PFSK-1 (cell line): ENCODE measurements around the gene ACAD8.

Experiments used
- POLR2AphosphoS5 ChIP-seq: IDR thresholded peaks from 2 replicates; pipeline ENCODE4 v1.6.1; 2012; ENCODE audit warnings: low read depth, mild to moderate bottlenecking, control low read depth, low read length, moderate library complexity
- TF ChIP-seq, protein P1 (sequence below), 2 experiments: IDR thresholded peaks; 2 replicates each; pipeline versions ENCODE4 v1.6.1 to v1.8.0; 2011 to 2012; ENCODE audit warnings: low read depth in 2 of 2, low read length in 2 of 2, control low read depth in 1 of 2, inconsistent platforms in 1 of 2, mild to moderate bottlenecking in 1 of 2, moderate library complexity in 1 of 2; ENCODE audit not compliant: insufficient read depth in 1 of 2

DNA sequence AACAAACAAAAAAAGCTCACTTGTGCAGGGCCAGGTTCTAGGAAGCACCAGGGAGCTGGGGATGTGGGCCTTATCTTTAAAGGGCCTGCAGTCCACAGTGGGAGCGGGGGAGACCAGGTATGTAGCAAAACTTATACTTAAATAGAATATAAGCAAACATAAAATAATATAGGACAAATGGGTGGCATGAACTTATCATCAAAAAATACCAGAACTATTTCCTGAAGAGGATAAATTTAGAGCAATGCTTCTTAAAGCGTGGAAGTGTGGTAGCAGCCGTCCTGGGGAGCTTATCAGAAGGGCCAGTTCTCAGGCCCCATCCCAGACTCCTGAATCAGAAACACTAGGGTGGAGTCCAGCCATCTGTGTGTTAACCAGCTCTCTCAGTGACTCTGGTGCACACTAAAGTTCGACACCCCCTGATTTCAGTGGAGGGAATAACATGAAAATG lies 19.6 kb upstream of the ACAD8 start:
- no peak for TF ChIP-seq POLR2AphosphoS5
- TF ChIP-seq, protein P1, sequence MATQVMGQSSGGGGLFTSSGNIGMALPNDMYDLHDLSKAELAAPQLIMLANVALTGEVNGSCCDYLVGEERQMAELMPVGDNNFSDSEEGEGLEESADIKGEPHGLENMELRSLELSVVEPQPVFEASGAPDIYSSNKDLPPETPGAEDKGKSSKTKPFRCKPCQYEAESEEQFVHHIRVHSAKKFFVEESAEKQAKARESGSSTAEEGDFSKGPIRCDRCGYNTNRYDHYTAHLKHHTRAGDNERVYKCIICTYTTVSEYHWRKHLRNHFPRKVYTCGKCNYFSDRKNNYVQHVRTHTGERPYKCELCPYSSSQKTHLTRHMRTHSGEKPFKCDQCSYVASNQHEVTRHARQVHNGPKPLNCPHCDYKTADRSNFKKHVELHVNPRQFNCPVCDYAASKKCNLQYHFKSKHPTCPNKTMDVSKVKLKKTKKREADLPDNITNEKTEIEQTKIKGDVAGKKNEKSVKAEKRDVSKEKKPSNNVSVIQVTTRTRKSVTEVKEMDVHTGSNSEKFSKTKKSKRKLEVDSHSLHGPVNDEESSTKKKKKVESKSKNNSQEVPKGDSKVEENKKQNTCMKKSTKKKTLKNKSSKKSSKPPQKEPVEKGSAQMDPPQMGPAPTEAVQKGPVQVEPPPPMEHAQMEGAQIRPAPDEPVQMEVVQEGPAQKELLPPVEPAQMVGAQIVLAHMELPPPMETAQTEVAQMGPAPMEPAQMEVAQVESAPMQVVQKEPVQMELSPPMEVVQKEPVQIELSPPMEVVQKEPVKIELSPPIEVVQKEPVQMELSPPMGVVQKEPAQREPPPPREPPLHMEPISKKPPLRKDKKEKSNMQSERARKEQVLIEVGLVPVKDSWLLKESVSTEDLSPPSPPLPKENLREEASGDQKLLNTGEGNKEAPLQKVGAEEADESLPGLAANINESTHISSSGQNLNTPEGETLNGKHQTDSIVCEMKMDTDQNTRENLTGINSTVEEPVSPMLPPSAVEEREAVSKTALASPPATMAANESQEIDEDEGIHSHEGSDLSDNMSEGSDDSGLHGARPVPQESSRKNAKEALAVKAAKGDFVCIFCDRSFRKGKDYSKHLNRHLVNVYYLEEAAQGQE (IDR thresholded peaks at IDR 0.05; ENCODE audit: insufficient read depth in 1 of 2, low read depth in 2 of 2, low read length in 2 of 2) = no peak
